ENCODE data around the gene PDE4D. TPM values are rescaled to one million over a fixed set of nuclear protein-coding genes. Genes with fewer than 3 reads are reported as not detected.

The PDE4D gene
- total RNA-seq, 4 donors from 2014 or later: 15.9 to 66.3 (median 48.7) TPM

DNA sequence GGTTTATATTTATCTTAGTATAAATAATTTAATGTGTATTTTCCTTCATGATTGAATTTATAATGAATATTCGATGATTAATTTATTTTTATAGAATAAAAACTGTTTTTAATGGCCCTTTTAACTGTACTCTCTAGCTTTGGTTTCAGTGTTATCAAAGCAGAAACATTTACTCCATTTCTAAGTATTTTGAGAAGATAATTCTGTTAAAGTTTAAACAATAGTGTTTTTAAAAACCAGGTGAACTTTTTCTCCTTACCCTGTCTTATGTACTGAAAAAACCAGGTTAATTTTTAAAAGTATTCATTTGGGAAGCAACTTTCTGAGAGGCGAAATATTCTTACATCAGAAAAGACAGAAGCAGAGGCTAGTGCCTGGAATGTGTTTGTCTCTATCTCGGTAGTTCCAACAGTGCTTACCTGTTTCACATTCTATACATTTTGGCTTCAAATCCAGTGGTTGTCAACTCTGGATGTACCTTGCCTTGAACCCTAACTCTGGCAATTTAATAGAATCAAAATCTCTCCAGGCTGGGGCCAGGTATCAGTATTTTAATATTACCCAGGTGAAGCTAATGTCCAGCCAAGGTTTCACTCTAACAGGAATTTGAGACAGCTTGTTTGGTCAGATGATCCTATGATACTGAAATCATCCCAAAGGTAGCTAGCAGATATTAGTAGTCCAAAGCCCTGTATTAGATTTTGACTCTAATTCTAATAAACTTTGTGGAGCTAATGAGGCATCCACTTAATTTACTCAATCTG lies 434.4 kb downstream of the PDE4D start:
- Histone ChIP-seq H3K27ac (no peak overlapping the region), H3K4me3 (no peak overlapping the region), H3K9me3 (peaks cover 0 to 4% (median 0%) of the 10 kb centered on the region in 4 donors), H3K27me3 (no peaks in the 10 kb centered on the region), H3K36me3 (no peaks in the 10 kb centered on the region), H3K4me1 (no peaks in the 10 kb centered on the region)
- no peak for DNase-seq (ENCODE audit: low spot score in 2 of 2)
- TF ChIP-seq POLR2A (IDR thresholded peaks at IDR 0.05) (no peak), EP300 (IDR thresholded peaks at IDR 0.05) (no peak)
- TF ChIP-seq, protein P1, sequence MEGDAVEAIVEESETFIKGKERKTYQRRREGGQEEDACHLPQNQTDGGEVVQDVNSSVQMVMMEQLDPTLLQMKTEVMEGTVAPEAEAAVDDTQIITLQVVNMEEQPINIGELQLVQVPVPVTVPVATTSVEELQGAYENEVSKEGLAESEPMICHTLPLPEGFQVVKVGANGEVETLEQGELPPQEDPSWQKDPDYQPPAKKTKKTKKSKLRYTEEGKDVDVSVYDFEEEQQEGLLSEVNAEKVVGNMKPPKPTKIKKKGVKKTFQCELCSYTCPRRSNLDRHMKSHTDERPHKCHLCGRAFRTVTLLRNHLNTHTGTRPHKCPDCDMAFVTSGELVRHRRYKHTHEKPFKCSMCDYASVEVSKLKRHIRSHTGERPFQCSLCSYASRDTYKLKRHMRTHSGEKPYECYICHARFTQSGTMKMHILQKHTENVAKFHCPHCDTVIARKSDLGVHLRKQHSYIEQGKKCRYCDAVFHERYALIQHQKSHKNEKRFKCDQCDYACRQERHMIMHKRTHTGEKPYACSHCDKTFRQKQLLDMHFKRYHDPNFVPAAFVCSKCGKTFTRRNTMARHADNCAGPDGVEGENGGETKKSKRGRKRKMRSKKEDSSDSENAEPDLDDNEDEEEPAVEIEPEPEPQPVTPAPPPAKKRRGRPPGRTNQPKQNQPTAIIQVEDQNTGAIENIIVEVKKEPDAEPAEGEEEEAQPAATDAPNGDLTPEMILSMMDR (IDR thresholded peaks at IDR 0.05): no peak
- WGBS, 2 donors: 94 to 96% methylated on average over 3 of the region's 3 CpGs

DNA sequence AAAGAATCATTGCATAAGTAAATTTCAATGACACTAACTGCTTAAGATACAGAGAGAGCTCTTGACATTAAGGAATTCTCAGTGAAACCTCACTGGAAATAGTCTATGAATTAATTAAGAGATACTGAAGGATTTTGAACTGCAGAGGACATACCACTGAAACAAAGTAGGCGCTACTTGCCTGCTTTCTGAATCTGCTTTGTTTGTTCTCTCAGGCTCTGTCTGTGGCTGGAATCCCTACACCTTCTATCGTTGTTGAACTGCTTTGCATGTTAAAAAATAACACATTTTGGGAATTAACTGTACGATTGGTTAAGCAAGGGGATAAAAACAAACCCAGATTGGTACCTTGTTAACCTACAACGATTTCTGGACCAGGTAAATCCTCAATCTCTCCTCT lies 435.2 kb downstream of the PDE4D start:
- Histone ChIP-seq H3K27ac (no peak overlapping the region), H3K4me1 (no peaks in the 10 kb centered on the region), H3K4me3 (no peak overlapping the region), H3K27me3 (no peaks in the 10 kb centered on the region), H3K36me3 (no peaks in the 10 kb centered on the region), H3K9me3 (peaks cover 0 to 4% (median 0%) of the 10 kb centered on the region in 4 donors)
- no peak for DNase-seq (ENCODE audit: low spot score in 2 of 2)
- TF ChIP-seq POLR2A (IDR thresholded peaks at IDR 0.05) (no peak), EP300 (IDR thresholded peaks at IDR 0.05) (no peak)
- TF ChIP-seq, protein P1 (IDR thresholded peaks at IDR 0.05): no peak
- WGBS, 2 donors: 70 to 72% methylated on average over 4 of the region's 4 CpGs

DNA sequence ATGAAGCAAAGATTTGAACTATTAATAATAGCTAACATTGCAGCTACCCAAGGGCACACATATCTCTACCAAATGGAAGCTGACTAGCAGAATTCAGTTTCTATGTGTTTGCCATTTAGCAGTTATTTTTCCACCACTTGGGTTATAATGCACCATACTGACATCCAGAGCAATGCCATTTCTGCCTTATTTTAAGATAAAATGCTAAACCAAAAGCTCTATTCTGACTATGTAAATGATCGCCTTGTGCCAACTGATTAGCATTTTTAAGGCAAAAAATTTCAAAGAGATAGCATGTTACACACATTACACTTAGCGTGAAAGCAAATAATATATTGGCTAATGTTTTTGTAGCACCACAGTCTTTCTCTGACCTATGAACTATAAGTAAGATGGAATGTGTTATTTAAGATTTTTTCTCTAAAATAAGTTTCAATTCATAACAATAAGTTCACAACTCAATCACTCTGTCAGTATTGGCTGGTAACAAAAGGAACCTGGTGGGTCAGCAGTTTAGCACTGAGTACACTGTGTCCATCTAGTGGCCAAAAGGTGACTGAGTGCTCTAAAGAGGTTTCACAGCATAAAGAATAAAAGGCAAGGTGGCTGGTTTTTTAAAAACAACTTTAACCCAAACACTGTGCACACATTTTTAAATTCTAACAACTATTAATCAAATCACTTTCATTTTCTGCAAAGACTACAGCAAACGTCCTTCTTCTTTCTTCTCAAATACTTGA lies 443.5 kb downstream of the PDE4D start:
- no peaks in the 10 kb centered on the region for H3K36me3 ChIP-seq
- H3K4me1 ChIP-seq: no peaks in the 10 kb centered on the region
- 81 to 86% methylated on average over 3 of the region's 3 CpGs for WGBS, 2 donors
- H3K4me3 ChIP-seq: no peak overlapping the region
- H3K9me3 ChIP-seq: peaks cover 0 to under 1% (median 0%) of the 10 kb centered on the region in 4 donors
- DNase-seq (ENCODE audit: low spot score in 2 of 2): no peak
- no peaks in the 10 kb centered on the region for H3K27me3 ChIP-seq
- H3K27ac ChIP-seq: no peak overlapping the region
- no peak for TF ChIP-seq POLR2A (IDR thresholded peaks at IDR 0.05)
- no peak for TF ChIP-seq EP300 (IDR thresholded peaks at IDR 0.05)
- TF ChIP-seq, protein P1 (IDR thresholded peaks at IDR 0.05): no peak

DNA sequence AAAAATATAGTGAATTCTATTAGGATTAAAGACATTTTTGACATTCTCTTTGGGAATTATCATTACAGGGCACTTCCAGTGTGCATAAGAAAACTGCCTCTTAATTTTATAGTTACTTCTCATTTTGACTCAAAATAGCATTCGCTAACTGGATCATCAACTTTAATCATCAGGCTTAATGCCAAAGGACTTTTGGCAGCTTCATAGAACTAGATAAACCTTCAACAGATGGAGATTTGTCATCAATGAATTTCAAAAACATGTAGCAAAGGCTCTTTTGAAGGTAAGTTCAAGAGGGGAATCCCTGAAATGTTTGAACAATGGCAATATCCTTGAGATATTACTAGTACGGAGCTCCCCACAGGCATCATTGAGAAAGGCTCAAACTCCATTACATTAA lies 447.2 kb downstream of the PDE4D start:
- Histone ChIP-seq H3K27ac (no peak overlapping the region), H3K4me1 (no peaks in the 10 kb centered on the region), H3K9me3 (no peaks in the 10 kb centered on the region), H3K4me3 (no peak overlapping the region), H3K27me3 (no peaks in the 10 kb centered on the region), H3K36me3 (no peaks in the 10 kb centered on the region)
- WGBS, 2 donors: 76 to 77% methylated on average over 2 of the region's 2 CpGs
- TF ChIP-seq EP300 (IDR thresholded peaks at IDR 0.05) (no peak), POLR2A (IDR thresholded peaks at IDR 0.05) (no peak)
- TF ChIP-seq, protein P1 (IDR thresholded peaks at IDR 0.05): no peak
- DNase-seq (ENCODE audit: low spot score in 2 of 2): no peak

DNA sequence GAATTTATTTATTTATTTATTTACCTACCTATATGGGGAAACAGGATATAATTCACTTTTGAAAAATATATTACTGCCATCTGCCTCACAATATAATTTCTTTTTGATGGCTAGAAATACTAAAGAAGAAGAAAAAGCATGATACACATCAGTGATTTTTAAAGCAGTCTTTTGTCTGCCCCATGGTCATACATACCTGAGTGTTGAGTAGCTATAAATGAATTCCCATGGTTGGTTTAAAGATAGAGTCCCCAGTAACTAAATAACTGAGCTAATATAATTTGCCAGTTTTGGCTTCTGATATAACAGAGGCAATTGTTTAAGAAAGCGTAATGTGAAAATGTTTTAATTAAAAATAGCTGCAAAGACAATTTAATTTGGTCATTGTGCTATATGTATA lies 447.8 kb downstream of the PDE4D start:
- no peaks in the 10 kb centered on the region for H3K9me3 ChIP-seq
- no peak for DNase-seq (ENCODE audit: low spot score in 2 of 2)
- H3K27me3 ChIP-seq: no peaks in the 10 kb centered on the region
- H3K36me3 ChIP-seq: no peaks in the 10 kb centered on the region
- H3K4me3 ChIP-seq: no peak overlapping the region
- 95 to 98% methylated on average over 1 of the region's 1 CpG for WGBS, 2 donors
- H3K27ac ChIP-seq: no peak overlapping the region
- H3K4me1 ChIP-seq: no peaks in the 10 kb centered on the region
- TF ChIP-seq POLR2A (IDR thresholded peaks at IDR 0.05) (no peak), EP300 (IDR thresholded peaks at IDR 0.05) (no peak)
- TF ChIP-seq, protein P1 (IDR thresholded peaks at IDR 0.05): no peak

All from tibial nerve (tissue), 4 donors.